Naive B cell (primary cell): ENCODE measurements around the gene LRP1-AS. TPM values are rescaled to one million over a fixed set of nuclear protein-coding genes. Genes with fewer than 3 reads are reported as not detected.

Experiments
- ATAC-seq, 2 donors: fragments of 150-1000 bp; cut with Tn5 transposase; 2 replicates each; pipeline ENCODE4 v1.10.0; 2021; ENCODE audit warnings: low read depth in 2 of 2, mild to moderate bottlenecking in 2 of 2, moderate library complexity in 2 of 2
- DNase-seq: peaks from one replicate; pipeline ENCODE4 v3.0.0; 2022
- H3K27ac Mint-ChIP-seq, 6 donors: one replicate each; pipeline ENCODE4 v1.8.0; 2020 to 2022; ENCODE audit warnings: mild to moderate bottlenecking in 6 of 6, mixed read lengths in 6 of 6, moderate library complexity in 5 of 6, inconsistent platforms in 2 of 6
- H3K27me3 Mint-ChIP-seq, 3 donors: one replicate each; pipeline ENCODE4 v1.8.0; 2021 to 2022; ENCODE audit warnings: mixed read lengths in 3 of 3, mild to moderate bottlenecking in 1 of 3
- H3K36me3 Mint-ChIP-seq, 2 donors: one replicate each; pipeline ENCODE4 v1.8.0; 2020 to 2022; ENCODE audit warnings: mixed read lengths in 2 of 2, inconsistent platforms in 1 of 2, mild to moderate bottlenecking in 1 of 2
- H3K4me1 Mint-ChIP-seq, 3 donors: one replicate each; pipeline ENCODE4 v1.8.0; 2020 to 2022; ENCODE audit warnings: mixed read lengths in 3 of 3, inconsistent platforms in 1 of 3, mild to moderate bottlenecking in 1 of 3, moderate library complexity in 1 of 3
- H3K4me3 Mint-ChIP-seq, 8 donors: one replicate each; pipeline ENCODE4 v1.8.0; 2020 to 2022; ENCODE audit warnings: mild to moderate bottlenecking in 8 of 8, mixed read lengths in 8 of 8, moderate library complexity in 8 of 8, inconsistent platforms in 2 of 8
- H3K9me3 Mint-ChIP-seq, 7 donors: one replicate each; pipeline ENCODE4 v1.8.0; 2020 to 2022; ENCODE audit warnings: mixed read lengths in 7 of 7, mild to moderate bottlenecking in 5 of 7, inconsistent platforms in 2 of 7, moderate library complexity in 1 of 7
- polyA plus RNA-seq, 6 donors: library from polyadenylated mRNA; unstranded; fragments of 300-500 nt; fragmentation: Illumina TruSeq; gene quantifications; one replicate each; pipeline ENCODE4 v1.2.3, GENCODE V29; 2021; ENCODE audit warnings: low read depth in 6 of 6

LRP1-AS gene
- polyA plus RNA-seq, 6 donors from 2014 or later, result not detected

DNA sequence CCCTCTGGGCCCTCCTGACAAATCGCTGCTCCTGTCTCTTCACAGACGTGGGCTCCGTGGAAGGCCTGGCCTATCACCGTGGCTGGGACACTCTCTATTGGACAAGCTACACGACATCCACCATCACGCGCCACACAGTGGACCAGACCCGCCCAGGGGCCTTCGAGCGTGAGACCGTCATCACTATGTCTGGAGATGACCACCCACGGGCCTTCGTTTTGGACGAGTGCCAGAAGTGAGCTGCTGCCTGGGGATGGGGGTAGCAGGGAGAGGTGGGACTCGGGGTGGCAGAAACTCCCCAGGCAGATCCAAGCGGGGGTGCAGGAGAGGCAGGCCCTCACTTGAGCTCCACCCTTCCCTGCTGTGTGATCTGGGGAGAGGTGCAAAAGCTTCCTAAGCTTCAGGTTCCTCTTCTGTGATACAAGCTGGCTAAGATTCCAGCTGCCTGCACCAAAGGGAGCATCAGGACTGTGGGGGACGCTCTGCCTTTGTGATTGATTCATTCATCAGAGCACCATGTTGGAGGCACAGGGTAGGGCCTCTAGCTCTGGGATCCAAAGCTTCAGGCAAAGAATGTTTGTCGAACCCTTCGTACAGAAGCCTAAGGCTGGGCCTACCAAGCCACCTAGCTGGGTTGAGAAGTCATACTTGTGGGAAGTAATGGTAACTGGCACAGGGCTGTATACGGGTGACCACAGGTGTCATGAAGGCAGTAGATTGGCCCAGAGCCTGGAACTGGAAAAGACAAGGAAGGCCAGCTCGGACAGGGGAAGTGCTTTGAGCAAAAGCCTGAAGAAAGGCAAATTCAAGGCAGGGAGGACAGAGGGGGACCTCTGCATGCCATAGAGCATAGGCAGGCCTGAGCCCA is 40.0 kb upstream of the LRP1-AS start:
- Mint-ChIP-seq H3K9me3 (no peaks in the 10 kb centered on the region), H3K27me3 (peaks cover 5 to 12% (median 6%) of the 10 kb centered on the region in 3 donors), H3K4me1 (peaks cover 6 to 9% (median 7%) of the 10 kb centered on the region in 3 donors), H3K27ac (peak overlapping the region in 3 of 6 donors; percentile 15 to 78 (median 30)), H3K4me3 (no peak overlapping the region), H3K36me3 (no peaks in the 10 kb centered on the region)
- DNase-seq (no peak), ATAC-seq (no peak)

DNA sequence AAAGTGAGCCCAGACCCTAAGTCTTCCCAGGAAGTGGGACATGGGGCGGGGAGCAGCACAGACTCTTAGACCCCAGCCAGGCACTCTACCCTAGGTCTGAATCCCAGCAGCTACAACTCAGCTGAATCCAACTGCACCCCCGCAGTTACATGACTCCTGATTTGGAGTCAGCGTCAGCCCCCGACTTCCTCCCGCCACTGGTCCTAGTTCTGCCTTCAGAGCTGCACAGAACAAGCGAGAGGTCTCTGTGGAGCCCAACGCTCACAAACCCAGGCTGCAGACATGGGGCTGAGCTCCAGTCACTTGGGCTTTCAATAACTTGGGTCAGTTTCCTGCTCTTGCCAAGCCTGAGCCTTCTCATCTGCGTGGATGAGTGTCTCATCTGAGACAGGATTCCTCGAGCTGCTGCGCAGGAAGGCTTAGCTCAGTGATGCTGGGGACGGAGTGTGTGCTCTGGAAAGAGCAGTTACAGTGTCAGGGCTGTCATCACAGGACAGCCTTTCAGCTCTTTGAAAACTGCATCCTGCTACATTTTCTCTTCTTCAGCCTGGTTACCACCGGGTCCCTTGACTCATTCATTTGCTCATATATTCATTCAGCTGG is 38.6 kb upstream of the LRP1-AS start:
- H3K4me1 Mint-ChIP-seq, result peaks cover 4 to 7% (median 6%) of the 10 kb centered on the region in 3 donors
- no peaks in the 10 kb centered on the region for H3K36me3 Mint-ChIP-seq
- no peaks in the 10 kb centered on the region for H3K27me3 Mint-ChIP-seq
- no peaks in the 10 kb centered on the region for H3K9me3 Mint-ChIP-seq
- H3K4me3 Mint-ChIP-seq, result no peak overlapping the region
- DNase-seq (no peak), ATAC-seq (no peak)
- peak overlapping the region in 1 of 6 donors; percentile 70 for H3K27ac Mint-ChIP-seq

DNA sequence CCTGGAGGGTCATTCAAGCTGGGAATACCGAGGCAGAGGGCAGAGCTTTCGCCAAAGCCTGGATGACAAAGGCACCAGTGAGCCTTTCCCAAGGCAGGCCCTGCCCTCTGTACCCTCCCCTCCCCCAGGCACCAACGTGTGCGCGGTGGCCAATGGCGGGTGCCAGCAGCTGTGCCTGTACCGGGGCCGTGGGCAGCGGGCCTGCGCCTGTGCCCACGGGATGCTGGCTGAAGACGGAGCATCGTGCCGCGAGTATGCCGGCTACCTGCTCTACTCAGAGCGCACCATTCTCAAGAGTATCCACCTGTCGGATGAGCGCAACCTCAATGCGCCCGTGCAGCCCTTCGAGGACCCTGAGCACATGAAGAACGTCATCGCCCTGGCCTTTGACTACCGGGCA is 38.0 kb upstream of the LRP1-AS start:
- DNase-seq, result no peak
- no peak overlapping the region for H3K27ac Mint-ChIP-seq
- no peaks in the 10 kb centered on the region for H3K9me3 Mint-ChIP-seq
- ATAC-seq, result no peak
- H3K4me3 Mint-ChIP-seq, result no peak overlapping the region
- no peaks in the 10 kb centered on the region for H3K27me3 Mint-ChIP-seq
- peaks cover 4 to 7% (median 6%) of the 10 kb centered on the region in 3 donors for H3K4me1 Mint-ChIP-seq
- H3K36me3 Mint-ChIP-seq, result no peaks in the 10 kb centered on the region

DNA sequence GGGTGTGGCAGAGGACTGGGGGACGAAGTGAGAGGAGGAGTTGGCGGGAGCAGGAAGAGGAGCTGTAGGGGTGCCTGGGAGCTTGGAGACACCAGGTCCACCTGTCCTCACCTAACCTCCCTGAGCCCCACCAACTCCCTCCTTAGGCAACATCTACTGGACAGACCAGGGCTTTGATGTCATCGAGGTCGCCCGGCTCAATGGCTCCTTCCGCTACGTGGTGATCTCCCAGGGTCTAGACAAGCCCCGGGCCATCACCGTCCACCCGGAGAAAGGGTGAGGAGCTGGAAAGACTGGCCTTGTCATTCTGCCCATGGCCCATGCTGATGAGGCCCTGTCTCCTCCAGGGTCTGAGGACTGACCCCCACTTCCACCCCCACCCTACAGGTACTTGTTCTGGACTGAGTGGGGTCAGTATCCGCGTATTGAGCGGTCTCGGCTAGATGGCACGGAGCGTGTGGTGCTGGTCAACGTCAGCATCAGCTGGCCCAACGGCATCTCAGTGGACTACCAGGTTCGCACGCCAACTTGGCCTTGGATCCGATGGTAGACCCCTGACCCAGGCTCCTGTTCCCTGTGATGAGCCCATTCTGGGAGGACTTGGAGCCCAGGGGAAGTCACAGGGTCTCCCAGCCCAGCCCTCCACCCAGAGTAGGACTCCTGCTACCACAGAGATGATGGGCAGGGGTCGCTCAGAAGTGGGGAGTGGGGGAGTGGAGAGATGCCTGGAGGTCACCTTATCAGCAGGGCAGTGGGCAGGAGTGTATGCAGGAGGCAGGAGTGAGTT is 36.7 kb upstream of the LRP1-AS start:
- Mint-ChIP-seq H3K9me3 (no peaks in the 10 kb centered on the region), H3K36me3 (no peaks in the 10 kb centered on the region), H3K27me3 (no peaks in the 10 kb centered on the region), H3K27ac (peak overlapping the region in 1 of 6 donors; percentile 47), H3K4me1 (peaks cover 4 to 7% (median 6%) of the 10 kb centered on the region in 3 donors), H3K4me3 (no peak overlapping the region)
- ATAC-seq, result no peak
- no peak for DNase-seq

DNA sequence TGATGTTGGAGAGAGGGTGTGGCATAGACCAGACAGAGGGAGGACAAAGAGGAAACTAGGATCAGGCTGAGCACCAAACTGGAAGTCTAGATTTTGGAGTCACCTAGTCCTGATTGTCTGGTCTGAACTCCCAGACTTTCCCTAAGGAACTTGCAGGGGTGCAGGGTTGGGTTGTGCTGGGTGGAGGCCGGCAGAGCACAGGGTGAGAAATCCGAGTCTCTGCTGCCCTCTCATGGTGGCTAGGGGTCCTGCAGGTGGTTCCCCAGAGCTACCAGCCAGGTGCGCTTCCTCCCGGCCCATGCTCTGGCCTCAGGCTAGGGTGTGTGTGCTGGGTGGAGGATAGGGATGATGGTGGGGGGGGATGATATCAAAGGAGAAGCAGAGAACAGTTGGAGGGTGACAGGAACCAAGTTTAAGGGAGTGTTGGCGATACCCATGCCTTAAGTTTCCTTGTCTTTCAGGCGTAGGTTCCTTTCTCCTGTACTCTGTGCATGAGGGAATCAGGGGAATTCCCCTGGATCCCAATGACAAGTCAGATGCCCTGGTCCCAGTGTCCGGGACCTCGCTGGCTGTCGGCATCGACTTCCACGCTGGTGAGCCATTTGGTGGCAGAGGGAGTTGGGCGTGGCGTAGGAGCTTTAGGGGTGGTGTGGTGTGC is 35.6 kb upstream of the LRP1-AS start:
- ATAC-seq (peak; percentile 98), DNase-seq (peak; percentile 78)
- Mint-ChIP-seq H3K36me3 (no peaks in the 10 kb centered on the region), H3K27me3 (peaks cover 0 to 5% (median 0%) of the 10 kb centered on the region in 3 donors), H3K27ac (peak overlapping the region in 2 of 6 donors; percentile 23 to 58), H3K4me1 (peaks cover 4 to 12% (median 6%) of the 10 kb centered on the region in 3 donors), H3K9me3 (no peaks in the 10 kb centered on the region), H3K4me3 (no peak overlapping the region)

DNA sequence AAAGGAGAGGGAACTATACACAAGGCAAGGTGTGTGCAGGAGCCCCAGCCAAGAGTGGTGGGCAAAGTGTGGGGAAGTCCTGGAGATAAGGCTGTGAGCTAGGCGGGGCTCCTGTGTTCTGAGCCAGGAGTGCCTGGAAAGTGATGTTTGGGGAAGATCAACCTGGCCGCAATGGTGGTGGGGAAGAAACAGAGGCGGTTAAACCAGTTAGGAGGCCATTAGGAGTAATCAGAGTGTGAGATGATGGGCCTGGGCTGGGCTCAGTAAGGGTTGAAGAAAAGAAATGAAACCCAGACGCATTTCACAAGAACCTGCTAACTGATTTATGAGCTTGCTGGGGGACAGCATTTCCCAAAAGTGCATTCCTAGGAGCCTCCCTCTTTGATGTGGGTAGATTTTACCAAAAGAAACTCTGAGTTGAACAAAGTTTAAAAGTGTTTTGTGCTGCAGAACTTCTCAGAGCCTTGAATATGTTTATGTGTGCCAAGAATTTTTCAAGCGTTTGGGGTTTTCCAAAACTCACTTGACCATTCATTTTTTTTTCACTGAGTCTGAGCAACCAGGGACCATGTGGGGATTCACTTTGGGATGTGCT is 34.2 kb upstream of the LRP1-AS start:
- DNase-seq, result no peak
- Mint-ChIP-seq H3K36me3 (no peaks in the 10 kb centered on the region), H3K9me3 (no peaks in the 10 kb centered on the region), H3K27ac (no peak overlapping the region), H3K27me3 (peaks cover 0 to 6% (median 0%) of the 10 kb centered on the region in 3 donors), H3K4me3 (no peak overlapping the region), H3K4me1 (peaks cover 4 to 13% (median 6%) of the 10 kb centered on the region in 3 donors)
- ATAC-seq, result no peak

DNA sequence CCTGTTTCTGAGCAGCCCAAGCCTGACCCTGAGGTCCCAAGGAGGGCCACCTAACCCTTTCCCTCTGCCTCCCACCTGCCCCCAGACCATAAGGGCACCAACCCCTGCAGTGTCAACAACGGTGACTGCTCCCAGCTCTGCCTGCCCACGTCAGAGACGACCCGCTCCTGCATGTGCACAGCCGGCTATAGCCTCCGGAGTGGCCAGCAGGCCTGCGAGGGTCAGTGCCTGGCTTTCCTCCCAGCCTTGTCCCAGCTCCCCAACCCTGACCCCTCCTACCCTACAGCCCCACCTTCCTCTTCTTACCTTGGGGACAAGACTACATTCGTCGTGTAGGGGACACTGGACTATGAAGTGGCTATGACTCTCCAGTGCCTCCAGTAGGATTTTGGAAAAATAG is 33.7 kb upstream of the LRP1-AS start:
- H3K4me1 Mint-ChIP-seq, result peaks cover 4 to 13% (median 6%) of the 10 kb centered on the region in 3 donors
- no peak overlapping the region for H3K27ac Mint-ChIP-seq
- H3K36me3 Mint-ChIP-seq, result no peaks in the 10 kb centered on the region
- H3K4me3 Mint-ChIP-seq, result no peak overlapping the region
- no peak for DNase-seq
- H3K27me3 Mint-ChIP-seq, result peaks cover 0 to 6% (median 0%) of the 10 kb centered on the region in 3 donors
- no peaks in the 10 kb centered on the region for H3K9me3 Mint-ChIP-seq
- no peak for ATAC-seq

DNA sequence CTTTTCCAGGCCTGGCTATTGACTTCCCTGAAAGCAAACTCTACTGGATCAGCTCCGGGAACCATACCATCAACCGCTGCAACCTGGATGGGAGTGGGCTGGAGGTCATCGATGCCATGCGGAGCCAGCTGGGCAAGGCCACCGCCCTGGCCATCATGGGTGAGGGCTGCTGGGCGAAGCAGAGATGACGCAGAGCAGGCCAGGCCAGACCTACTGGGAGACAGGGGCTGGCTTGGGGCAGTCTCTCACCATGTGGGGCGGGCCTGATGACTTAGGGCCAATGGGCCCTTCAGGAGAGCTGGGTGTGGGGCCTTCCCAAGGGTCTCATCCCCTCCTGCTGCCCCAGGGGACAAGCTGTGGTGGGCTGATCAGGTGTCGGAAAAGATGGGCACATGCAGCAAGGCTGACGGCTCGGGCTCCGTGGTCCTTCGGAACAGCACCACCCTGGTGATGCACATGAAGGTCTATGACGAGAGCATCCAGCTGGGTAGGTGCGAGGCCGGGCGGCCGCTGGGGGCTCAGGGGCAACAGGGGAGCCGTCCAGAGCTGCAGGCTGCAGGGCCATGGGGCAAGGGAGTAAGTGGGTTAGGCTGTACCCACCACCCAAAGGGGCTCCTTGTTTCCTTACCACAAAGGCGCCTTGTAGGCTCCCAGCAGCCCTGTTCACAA is 33.0 kb upstream of the LRP1-AS start:
- Mint-ChIP-seq H3K9me3 (no peaks in the 10 kb centered on the region), H3K4me1 (peaks cover 4 to 13% (median 6%) of the 10 kb centered on the region in 3 donors), H3K36me3 (no peaks in the 10 kb centered on the region), H3K27me3 (peaks cover 0 to 6% (median 0%) of the 10 kb centered on the region in 3 donors), H3K4me3 (no peak overlapping the region), H3K27ac (no peak overlapping the region)
- DNase-seq (no peak), ATAC-seq (no peak)

DNA sequence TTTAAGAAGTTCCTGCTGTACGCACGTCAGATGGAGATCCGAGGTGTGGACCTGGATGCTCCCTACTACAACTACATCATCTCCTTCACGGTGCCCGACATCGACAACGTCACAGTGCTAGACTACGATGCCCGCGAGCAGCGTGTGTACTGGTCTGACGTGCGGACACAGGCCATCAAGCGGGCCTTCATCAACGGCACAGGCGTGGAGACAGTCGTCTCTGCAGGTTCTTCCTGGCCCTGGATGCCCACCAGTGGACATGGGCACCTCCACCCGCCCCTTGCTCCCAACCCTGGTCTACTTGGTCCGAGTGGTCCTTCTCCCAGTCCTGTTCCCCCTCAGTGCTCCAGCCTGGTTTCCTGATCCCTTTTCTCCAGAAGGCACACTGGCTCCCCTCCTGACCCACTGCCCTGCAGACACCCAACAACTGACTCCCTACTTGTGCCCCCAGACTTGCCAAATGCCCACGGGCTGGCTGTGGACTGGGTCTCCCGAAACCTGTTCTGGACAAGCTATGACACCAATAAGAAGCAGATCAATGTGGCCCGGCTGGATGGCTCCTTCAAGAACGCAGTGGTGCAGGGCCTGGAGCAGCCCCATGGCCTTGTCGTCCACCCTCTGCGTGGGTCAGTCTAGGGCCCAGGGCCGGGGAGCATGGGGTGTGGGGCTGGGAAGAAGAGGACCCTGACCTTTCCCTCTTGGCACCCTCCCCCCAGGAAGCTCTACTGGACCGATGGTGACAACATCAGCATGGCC is 32.1 kb upstream of the LRP1-AS start:
- Mint-ChIP-seq H3K4me3 (peak overlapping the region in 1 of 8 donors; percentile 41), H3K27me3 (peaks cover 0 to 6% (median 0%) of the 10 kb centered on the region in 3 donors), H3K27ac (no peak overlapping the region), H3K4me1 (peaks cover 4 to 13% (median 6%) of the 10 kb centered on the region in 3 donors), H3K36me3 (no peaks in the 10 kb centered on the region), H3K9me3 (no peaks in the 10 kb centered on the region)
- DNase-seq, result no peak
- no peak for ATAC-seq

DNA sequence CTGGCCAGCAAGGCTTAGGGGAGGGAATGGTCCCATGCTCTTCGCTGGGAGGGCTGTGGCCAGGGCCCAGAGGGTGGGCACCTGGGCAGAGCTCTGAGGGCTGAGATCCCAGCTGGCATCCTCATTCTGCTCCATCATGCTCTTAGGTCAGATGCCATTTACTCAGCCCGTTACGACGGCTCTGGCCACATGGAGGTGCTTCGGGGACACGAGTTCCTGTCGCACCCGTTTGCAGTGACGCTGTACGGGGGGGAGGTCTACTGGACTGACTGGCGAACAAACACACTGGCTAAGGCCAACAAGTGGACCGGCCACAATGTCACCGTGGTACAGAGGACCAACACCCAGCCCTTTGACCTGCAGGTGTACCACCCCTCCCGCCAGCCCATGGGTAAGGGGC is 30.8 kb upstream of the LRP1-AS start:
- Mint-ChIP-seq H3K36me3 (no peaks in the 10 kb centered on the region), H3K4me3 (no peak overlapping the region), H3K4me1 (peaks cover 4 to 13% (median 5%) of the 10 kb centered on the region in 3 donors), H3K9me3 (no peaks in the 10 kb centered on the region), H3K27ac (no peak overlapping the region), H3K27me3 (peaks cover 0 to 8% (median 3%) of the 10 kb centered on the region in 3 donors)
- no peak for DNase-seq
- ATAC-seq, result no peak

DNA sequence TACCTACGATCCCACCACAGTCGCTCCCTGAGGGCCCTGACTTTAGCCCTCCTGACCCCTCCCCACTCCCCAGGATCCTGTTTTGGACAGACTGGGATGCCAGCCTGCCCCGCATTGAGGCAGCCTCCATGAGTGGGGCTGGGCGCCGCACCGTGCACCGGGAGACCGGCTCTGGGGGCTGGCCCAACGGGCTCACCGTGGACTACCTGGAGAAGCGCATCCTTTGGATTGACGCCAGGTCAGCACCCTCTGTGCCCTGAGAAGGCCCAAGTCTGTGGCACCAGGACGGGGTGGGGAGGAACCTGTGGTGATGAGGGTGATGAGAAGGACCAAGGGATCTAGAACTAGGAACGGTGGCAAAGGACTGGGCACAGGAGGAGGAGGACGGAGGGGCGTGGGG is 29.9 kb upstream of the LRP1-AS start:
- Mint-ChIP-seq H3K4me1 (peaks cover 0 to 11% (median 0%) of the 10 kb centered on the region in 3 donors), H3K9me3 (no peaks in the 10 kb centered on the region), H3K27me3 (peaks cover 0 to 12% (median 8%) of the 10 kb centered on the region in 3 donors), H3K27ac (no peak overlapping the region), H3K36me3 (no peaks in the 10 kb centered on the region), H3K4me3 (no peak overlapping the region)
- DNase-seq (no peak), ATAC-seq (no peak)

DNA sequence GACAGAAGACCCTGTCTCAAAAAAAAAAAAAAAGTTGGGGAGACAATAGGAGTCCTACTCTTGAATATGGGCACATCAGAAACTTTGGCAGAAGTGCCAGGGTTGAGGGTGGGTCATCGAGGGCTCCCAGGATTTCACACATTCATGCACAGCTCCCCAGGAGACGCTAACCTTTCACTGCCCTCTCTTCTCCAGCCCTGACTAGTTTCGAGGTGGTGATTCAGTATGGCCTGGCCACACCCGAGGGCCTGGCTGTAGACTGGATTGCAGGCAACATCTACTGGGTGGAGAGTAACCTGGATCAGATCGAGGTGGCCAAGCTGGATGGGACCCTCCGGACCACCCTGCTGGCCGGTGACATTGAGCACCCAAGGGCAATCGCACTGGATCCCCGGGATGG is 29.4 kb upstream of the LRP1-AS start:
- ATAC-seq, result no peak

More for the DNA sequence above, 29.4 kb upstream of the LRP1-AS start:
- no peaks in the 10 kb centered on the region for H3K9me3 Mint-ChIP-seq
- H3K27ac Mint-ChIP-seq, result no peak overlapping the region
- H3K27me3 Mint-ChIP-seq, result peaks cover 0 to 12% (median 8%) of the 10 kb centered on the region in 3 donors
- no peak overlapping the region for H3K4me3 Mint-ChIP-seq
- no peaks in the 10 kb centered on the region for H3K36me3 Mint-ChIP-seq
- H3K4me1 Mint-ChIP-seq, result peaks cover 0 to 11% (median 0%) of the 10 kb centered on the region in 3 donors
- no peak for DNase-seq
